GM13977 (cell line): Measurements from ENCODE around the gene NUTM2E.
"Not testable (repeated sequence)": the region's sequence is repeated elsewhere in the genome, so short reads cannot be mapped to it uniquely, and the experiment has no call there.

Experiments
- DNase-seq: peaks from one replicate; pipeline ENCODE4 v3.0.0; 2012; ENCODE audit warnings: low spot score
- in situ Hi-C: fragments of 300-500 bp; cut with MboI; formaldehyde crosslinking; loops from one replicate; pipeline ENCODE4 v1.12.0; 2022; ENCODE audit warnings: low sequenced_read_pairs, low pct_unique_long_range_greater_than_20kb, mixed read lengths, inconsistent platforms; ENCODE audit not compliant: unreplicated experiment
- TF ChIP-seq, protein P1 (sequence below): IDR thresholded peaks from 2 replicates; pipeline ENCODE4 v1.5.1; 2012; ENCODE audit warnings: mild to moderate bottlenecking, control low read depth; ENCODE audit not compliant: insufficient read depth; ENCODE audit errors: extremely low read depth, missing control alignments

NUTM2E gene, protein sequence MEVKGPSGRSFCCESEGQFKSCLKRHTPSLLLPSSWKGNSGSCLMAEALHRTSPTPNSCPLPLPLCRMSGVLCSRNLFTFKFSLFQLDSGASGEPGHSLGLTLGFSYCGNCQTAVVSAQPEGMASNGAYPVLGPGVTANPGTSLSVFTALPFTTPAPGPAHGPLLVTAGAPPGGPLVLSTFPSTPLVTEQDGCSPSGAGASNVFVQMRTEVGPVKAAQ (N-terminal part only)

DNA sequence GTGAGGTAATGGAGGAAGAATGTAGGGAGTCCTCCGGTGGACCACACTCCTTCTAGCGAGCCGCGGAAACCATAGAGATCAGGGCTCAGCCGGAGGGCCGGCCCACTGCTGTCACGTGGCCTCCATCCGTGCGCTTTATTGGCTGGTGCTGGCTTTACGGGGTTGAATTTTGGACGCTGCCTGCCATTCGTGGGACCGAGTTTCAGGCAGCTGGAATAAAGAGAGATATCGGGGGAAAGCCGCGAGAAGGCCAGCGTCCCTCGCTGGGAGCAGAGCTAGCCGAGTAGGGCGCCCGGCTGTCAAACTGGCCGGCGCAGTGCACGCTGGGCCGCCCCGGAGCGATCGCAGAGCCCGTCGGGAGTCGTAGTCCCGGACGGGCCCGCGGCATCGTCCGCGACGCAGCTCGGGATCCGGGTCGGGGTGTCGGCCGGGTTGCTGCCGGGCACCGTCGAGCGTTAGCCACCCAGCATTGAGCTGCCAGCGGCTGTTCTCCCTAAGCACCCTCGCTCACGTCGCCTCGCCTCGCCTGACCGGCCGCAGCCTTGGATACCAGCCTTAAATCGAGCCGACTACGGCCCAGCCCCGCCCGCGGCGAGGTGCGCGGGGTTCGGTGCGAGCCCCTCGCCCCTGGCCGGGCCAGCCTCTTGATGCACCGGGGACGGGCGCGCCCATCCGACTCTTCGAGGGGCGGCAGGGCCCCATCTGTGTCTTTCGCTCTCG lies at the start of gene NUTM2E:
Gene NUTM2E, plus strand, starts transcription at position 244 of the 720 bp plus-strand sequence. CDS start 15,002 bp downstream, outside the sequence.
- DNase-seq: peak; percentile 56
- in situ Hi-C loops: not testable (repeated sequence)

DNA sequence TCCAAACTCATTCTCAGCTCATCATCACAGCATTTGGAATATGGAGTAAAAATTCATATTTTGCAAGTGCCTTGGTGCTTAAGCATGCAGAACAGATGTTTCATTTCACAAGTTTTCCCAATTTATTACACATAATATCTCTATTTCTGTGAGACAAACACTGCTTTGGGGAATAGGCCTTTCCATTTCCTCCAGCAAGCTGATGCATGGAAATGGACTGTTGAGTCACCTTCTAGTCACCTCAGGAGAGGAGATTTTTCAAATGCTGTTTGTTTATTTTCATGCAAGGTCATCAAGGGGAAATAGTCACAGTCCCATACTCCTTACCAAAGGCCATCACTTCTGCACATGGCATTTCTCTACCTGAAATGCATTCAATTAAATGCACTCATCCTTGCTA lies 48.5 kb upstream of the NUTM2E start:
- DNase-seq, in situ Hi-C loops: not testable (repeated sequence)

DNA sequence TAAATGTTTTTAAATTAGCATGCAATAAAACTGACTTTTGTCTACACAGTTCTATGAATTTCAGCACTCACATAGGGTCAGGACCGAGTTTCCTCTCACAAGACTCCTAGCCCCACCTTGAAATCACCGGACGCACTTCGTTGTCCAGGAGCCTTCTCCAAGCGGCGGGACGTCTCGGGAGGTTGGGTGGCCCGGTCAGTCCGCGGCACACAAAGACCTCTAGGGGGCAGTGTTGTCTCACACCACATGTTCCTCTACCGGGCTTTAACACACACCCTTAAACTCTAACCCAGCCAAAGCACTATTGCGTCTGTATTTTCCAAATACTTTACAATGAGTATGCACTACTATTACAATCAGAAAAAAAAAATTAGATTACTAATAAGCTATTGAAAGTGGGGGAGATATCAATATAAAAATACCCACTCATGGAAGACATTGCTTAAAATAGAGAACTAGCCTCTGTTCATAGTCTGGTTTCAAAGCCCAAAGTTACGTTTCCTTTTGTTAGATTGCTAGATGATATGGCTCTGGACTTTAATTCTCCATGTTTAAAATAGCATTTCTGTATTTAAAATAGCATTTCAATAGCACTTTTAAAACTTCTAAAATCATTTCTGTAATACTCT lies 47.1 kb upstream of the NUTM2E start:
- in situ Hi-C loops: not testable (repeated sequence)
- peak; percentile 23 for DNase-seq
- TF ChIP-seq, protein P1, sequence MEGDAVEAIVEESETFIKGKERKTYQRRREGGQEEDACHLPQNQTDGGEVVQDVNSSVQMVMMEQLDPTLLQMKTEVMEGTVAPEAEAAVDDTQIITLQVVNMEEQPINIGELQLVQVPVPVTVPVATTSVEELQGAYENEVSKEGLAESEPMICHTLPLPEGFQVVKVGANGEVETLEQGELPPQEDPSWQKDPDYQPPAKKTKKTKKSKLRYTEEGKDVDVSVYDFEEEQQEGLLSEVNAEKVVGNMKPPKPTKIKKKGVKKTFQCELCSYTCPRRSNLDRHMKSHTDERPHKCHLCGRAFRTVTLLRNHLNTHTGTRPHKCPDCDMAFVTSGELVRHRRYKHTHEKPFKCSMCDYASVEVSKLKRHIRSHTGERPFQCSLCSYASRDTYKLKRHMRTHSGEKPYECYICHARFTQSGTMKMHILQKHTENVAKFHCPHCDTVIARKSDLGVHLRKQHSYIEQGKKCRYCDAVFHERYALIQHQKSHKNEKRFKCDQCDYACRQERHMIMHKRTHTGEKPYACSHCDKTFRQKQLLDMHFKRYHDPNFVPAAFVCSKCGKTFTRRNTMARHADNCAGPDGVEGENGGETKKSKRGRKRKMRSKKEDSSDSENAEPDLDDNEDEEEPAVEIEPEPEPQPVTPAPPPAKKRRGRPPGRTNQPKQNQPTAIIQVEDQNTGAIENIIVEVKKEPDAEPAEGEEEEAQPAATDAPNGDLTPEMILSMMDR: peak; percentile 57

DNA sequence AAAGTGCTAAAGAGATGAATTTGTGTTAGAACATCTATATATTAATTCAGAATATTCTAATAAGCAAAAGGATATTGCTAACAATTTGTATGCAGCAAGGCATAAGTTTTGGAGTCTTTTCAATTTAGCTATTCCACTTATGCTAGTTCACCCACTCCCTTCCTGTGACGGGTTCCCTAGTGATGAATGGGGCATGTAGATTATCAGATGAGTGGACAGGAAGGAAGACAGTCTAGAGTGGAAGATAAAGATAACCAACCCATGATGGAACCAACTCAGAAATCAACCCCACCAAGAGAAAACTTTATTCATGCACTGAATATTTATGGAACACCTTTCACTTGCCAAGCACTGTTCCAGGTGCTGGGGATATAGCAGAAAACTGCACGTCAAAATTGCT lies 46.5 kb upstream of the NUTM2E start:
- DNase-seq, in situ Hi-C loops: not testable (repeated sequence)

DNA sequence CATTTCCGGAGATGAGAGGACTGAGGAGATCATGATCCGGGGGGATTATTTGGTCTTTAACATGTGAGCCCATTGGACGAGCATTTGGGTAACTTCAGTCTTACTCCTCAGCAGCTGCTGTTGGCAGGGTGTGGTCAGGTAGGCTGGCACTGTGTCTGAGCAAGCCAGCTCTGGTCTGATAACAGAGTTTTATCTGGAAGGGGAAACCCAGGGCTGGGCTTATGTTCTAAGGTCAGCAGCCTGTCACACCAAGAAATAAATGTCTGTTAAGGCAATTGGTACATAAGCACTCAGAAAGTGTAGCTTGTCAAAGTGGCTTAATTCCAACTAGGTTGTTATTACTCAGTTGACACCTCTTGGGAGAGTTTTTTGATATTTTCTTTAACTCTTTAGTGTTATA lies 45.0 kb upstream of the NUTM2E start:
- in situ Hi-C loops, DNase-seq: not testable (repeated sequence)

DNA sequence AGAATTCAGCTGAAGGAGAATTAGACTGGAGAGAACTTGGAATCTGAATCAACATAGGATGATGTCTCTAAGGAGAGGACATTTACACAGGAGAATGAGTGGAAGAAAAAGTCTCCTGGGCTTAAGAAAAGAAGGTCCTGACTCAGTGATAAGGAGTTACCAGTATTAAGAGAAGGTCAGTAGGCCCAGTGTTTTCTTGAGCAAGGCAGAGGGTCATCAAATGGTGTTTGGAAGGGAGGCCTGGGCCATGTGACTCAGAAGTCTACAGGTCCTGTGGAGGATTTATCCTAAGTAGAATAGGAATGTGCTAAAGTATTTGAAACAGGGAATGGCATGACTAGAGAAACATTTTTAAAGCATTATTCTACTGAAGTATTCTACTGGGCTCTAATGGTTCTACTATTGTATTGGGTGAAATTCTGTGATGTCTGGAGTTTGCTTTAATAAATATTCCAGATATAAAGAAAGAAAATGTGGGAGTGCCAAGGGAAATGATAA lies 39.0 kb upstream of the NUTM2E start:
- DNase-seq, in situ Hi-C loops: not testable (repeated sequence)

DNA sequence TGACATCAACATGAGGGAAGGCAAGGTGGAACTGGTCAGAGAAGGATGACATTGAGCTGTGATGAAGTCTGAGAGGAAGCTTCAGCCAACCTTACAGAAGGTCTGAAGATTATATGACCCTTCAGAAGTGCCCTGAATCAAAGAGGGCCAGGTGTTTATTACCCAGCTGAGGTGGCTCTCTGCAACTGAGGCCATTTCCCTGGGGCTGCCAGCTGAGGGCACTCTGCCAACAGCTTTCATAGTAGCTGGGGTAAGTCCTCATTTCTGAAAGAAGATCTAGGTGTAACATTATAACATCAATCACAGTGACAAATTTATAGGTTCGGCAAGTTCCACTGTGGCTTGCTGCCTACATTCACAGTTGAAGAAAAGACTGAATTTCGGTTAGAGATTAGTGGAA lies 37.2 kb upstream of the NUTM2E start:
- DNase-seq, in situ Hi-C loops: not testable (repeated sequence)

DNA sequence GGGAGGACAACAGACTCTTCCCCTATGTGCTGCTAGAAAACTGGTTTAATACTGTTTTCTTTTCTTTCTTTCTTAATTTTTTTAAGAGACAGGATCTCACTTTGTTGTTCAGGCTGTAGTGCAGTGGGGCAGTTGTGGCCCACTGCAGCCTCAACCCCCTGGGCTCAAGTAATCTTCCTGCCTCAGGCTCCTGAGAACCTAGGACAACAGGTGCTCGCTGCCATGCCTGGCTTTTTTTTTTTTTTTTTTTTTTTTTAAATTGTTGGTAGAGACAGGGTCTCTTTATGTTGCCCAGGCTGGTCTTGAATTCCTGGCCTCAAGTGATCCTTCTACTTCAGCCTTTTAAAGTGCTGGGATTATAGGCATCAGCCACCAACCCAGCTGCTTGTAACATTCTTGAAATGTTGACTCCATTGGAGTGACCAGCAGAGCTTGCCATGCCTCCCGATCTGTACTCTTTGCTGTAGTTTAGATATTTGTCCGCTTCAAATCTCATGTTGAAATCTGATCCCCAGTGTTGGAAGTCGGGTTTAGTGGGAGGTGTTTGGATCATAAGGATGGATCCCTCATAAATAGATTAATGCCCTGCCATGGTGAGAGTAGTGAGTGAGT lies 34.5 kb upstream of the NUTM2E start:
- in situ Hi-C loops: not testable (repeated sequence)

DNA sequence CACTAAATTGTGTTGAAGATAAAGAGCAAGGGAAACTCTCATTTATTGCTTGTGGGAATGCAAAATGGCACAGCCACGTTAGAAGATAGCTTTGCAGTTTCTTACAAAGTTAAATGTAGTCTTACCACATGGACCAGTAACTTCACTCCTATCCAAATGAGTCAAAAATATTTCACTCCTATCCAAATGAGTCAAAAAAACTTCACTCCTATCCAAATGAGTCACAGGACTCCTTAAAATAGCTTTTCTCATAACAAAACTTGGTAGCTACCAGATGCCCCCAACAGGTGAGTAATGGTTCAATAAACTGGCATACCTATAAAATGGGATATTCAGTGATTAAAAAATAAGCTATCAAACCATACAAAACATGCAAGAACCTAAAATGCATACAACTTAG lies 27.2 kb upstream of the NUTM2E start:
- DNase-seq, in situ Hi-C loops: not testable (repeated sequence)

More for the DNA sequence above, 34.5 kb upstream of the NUTM2E start:
- not testable (repeated sequence) for DNase-seq

DNA sequence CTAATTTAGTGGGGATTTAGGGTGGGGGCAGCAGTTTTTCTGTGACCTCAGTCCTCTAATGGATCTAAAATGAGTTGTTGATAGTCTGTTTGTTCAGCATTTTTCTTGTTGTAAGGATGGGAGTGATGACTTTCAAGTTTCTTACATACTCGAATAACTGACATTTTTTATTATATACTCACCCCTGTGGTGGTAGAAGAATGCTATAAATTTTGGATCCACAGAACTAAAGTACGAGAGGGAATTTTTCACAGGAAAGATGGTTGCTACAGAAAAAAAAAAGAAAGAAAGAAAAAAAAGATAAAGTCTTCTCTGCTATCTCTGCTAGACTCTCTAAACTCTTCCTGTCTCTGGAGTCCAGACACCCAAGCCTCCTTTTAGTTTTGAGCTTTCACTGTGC lies 20.7 kb upstream of the NUTM2E start:
- DNase-seq, in situ Hi-C loops: not testable (repeated sequence)

DNA sequence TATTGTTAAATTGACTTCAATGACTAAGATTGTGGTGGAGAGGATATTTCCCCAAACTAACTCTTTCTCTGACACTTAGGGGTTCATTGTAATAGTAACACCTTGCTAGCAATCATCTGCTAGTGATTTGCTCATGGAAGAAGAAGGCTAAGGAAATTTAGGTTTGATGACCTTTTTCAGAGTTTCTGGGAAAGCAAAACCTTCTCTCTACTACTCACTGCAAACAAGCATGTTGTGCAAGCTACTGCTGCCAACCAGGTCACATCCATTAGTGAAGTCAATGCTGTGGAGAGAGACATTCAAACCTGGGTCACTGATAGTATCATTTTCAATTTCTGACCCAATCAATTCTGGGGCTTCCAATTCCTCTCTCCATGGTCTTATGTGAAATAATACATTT lies 14.6 kb upstream of the NUTM2E start:
- in situ Hi-C loops, DNase-seq: not testable (repeated sequence)

DNA sequence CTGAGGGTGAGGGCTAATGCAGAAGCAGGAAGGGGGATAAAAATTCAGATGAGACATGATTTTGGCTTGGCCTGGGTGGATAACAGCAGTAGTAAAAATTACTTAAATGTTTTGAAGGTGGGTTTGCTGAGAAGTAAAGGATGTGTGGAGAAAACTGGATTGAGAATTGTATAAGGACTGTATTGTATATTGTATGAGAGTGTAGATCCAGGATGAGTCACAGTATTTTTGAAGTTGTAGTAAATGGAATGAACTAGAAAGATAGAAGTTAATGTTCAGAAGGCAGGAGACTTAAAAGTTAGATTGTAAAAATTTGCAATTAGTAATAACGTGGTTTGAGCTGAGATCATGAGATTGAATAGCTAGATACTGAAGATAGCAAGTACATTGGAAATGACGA lies 10.2 kb upstream of the NUTM2E start:
- in situ Hi-C loops, DNase-seq: not testable (repeated sequence)

DNA sequence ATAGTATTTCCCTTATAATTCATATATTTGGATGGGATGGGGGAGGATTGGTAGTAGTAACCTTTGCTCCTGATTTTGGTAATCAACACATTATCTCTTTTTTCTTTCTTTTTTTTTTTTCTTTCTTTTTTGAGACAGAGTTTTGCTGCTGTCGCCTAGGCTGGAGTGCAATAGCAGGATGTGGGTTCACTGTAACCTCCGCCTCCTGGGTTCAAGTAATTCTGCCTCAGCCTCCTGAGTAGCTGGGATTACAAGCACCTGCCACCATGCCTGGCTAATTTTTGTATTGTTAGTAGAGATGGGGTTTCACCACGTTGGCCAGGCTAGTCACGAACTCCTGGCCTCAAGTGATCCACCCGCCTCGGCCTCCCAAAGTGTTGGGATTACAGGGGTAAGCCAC lies 3.2 kb upstream of the NUTM2E start:
- DNase-seq, in situ Hi-C loops: not testable (repeated sequence)

DNA sequence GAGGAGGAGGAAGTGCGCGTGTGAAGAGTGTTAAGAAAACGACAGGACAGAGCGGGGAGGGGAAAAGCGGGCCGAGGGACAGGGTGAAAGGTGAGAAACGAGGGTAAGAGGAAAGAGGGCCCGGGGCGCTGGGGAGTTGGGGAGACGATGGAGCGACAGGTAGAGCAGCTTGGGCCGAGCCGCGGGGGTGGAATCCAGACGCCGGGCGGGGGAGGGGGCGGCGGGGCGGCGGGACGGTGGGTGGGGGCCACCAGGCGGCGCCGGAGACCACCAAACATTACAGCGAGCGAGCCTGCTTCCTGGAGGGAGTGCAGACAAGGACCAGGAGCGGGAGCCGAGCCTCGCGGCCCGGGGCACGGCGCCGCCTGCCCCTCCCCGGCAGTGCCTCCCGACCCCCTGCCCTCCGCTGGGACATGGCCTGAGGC lies 940 bp upstream of the NUTM2E start:
- in situ Hi-C loops, DNase-seq: not testable (repeated sequence)

DNA sequence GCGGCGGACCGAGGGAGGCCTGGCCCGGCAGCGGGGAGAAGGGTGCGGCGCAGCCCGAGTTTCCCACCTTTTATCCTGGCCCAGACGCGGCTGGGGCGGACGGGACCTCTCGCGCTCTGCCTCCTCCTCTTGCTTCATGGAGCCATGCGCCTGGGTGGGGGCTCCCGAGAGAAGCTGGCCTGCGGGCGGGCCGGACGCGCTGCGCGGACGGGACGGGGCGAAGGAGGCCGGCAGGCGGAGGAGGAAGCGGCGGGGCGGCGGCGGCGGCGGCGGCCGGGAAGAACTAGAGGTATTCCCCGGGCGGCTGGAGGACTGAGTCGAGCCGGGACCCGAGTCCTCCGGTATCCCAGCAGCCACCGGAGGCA lies 426 bp upstream of the NUTM2E start:
- DNase-seq, in situ Hi-C loops: not testable (repeated sequence)

DNA sequence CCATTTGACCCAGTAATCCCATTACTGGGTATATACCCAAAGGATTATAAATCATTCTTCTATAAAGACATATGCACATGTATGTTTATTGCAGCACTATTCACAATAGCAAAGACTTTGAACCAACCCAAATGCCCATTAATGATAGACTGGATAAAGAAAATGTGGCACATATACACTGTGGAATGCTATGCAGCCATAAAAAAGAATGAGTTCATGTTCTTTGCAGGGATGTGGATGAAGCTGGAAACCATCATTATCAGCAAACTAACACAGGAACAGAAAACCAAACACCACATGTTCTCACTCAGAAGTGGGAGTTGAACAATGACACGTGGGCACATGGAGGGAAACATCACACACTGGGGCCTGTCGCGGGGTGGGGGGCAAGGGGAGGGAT lies 7.3 kb downstream of the NUTM2E start:
- DNase-seq: not testable (repeated sequence)

DNA sequence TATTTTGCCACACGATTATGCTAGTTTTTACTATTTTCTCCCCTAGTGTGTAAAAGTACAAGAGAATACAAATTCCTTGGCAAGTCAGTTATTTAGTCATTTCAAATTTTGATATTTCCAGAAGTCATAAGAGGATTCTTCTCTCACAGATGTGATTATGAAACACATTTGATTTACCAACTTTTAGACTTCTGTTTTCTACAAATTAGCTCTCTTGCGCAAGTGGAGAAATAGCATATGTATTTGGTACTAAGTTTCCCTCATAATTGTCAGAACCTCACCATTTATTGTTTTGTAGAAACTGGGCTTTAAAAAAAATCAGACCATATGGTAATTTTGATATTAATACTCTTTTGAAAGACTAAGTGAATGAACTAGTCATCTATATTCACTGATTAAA lies 9.4 kb downstream of the NUTM2E start:
- DNase-seq, in situ Hi-C loops: not testable (repeated sequence)

More for the DNA sequence above, 7.3 kb downstream of the NUTM2E start:
- in situ Hi-C loops: not testable (repeated sequence)
